GM18507 (cell line): ENCODE measurements around the gene ADAMTS3.
"Not testable (repeated sequence)": the region's sequence is repeated elsewhere in the genome, so short reads cannot be mapped to it uniquely, and the experiment has no call there.

ENCODE experiments used
- DNase-seq: peaks from one replicate; pipeline ENCODE4 v3.0.0; 2011; ENCODE audit warnings: low read depth; ENCODE audit not compliant: insufficient read length; ENCODE audit errors: extremely low spot score
- FAIRE-seq: peaks from 2 replicates; lab custom pipeline; 2011; peaks lifted over from hg19 to GRCh38; lab: Jason Lieb, UNC

Gene ADAMTS3

GRCh38 chr4:72555377-72555831 is 13.6 kb downstream of the ADAMTS3 start:
- FAIRE-seq: no peak
- DNase-seq: no peak

GRCh38 chr4:72553540-72554337 is 15.3 kb downstream of the ADAMTS3 start:
- FAIRE-seq (no peak), DNase-seq (no peak)

GRCh38 chr4:72552447-72552846 is 16.6 kb downstream of the ADAMTS3 start:
- no peak for DNase-seq
- no peak for FAIRE-seq

- FAIRE-seq (no peak), DNase-seq (no peak)
Observed at GRCh38 chr4:72546456-72546855, 22.6 kb downstream of the ADAMTS3 start.

GRCh38 chr4:72540694-72541093 is 28.3 kb downstream of the ADAMTS3 start:
- not testable (repeated sequence) for DNase-seq, FAIRE-seq

GRCh38 chr4:72538006-72538405 is 31.0 kb downstream of the ADAMTS3 start:
- no peak for DNase-seq

GRCh38 chr4:72536443-72536842 is 32.6 kb downstream of the ADAMTS3 start:
- no peak for DNase-seq
- FAIRE-seq: no peak

More at GRCh38 chr4:72538006-72538405, 31.0 kb downstream of the ADAMTS3 start:
- FAIRE-seq: no peak

GRCh38 chr4:72531768-72532290 is 37.2 kb downstream of the ADAMTS3 start:
- FAIRE-seq (no peak), DNase-seq (no peak)

GRCh38 chr4:72531322-72531721 is 37.7 kb downstream of the ADAMTS3 start:
- no peak for FAIRE-seq
- DNase-seq: no peak

GRCh38 chr4:72529148-72529822 is 39.7 kb downstream of the ADAMTS3 start:
- FAIRE-seq (no peak), DNase-seq (no peak)

GRCh38 chr4:72527038-72527646 is 41.9 kb downstream of the ADAMTS3 start:
- FAIRE-seq: no peak

GRCh38 chr4:72525938-72526337 is 43.1 kb downstream of the ADAMTS3 start:
- DNase-seq (no peak), FAIRE-seq (no peak)

More at GRCh38 chr4:72527038-72527646, 41.9 kb downstream of the ADAMTS3 start:
- DNase-seq: no peak

- FAIRE-seq (no peak), DNase-seq (no peak)
Observed at GRCh38 chr4:72522440-72522839, 46.6 kb downstream of the ADAMTS3 start.

- FAIRE-seq: no peak
- DNase-seq: no peak
Observed at GRCh38 chr4:72513227-72513626, 55.8 kb downstream of the ADAMTS3 start.

GRCh38 chr4:72507860-72508419 is 61.1 kb downstream of the ADAMTS3 start:
- DNase-seq (no peak), FAIRE-seq (no peak)

GRCh38 chr4:72507167-72507566 is 61.9 kb downstream of the ADAMTS3 start:
- FAIRE-seq: no peak
- DNase-seq: no peak

GRCh38 chr4:72505314-72505744 is 63.7 kb downstream of the ADAMTS3 start:
- no peak for FAIRE-seq
- peak; percentile 0 for DNase-seq

- FAIRE-seq (no peak), DNase-seq (no peak)
Observed at GRCh38 chr4:72500214-72500613, 68.8 kb downstream of the ADAMTS3 start.

GRCh38 chr4:72496119-72496518 is 72.9 kb downstream of the ADAMTS3 start:
- FAIRE-seq: no peak
- no peak for DNase-seq

GRCh38 chr4:72494156-72494555 is 74.9 kb downstream of the ADAMTS3 start:
- DNase-seq (no peak), FAIRE-seq (no peak)
